ENCODE measurements around the gene PIP5K1B. TPM values are rescaled to one million over a fixed set of nuclear protein-coding genes. Genes with fewer than 3 reads are reported as not detected.

The PIP5K1B gene
- total RNA-seq, 2 experiments from 2014 or later: 3.8 to 10.7 TPM

GRCh38 chr9:68747043-68747533 is 42.0 kb downstream of the PIP5K1B start:
- no peak overlapping the region for H3K4me2 ChIP-seq (ENCODE audit: low read length)
- TF ChIP-seq CTCF (conservative IDR thresholded peaks at IDR 0.05; ENCODE audit: low read length): no peak
- TF ChIP-seq EZH2phosphoT487 (IDR thresholded peaks at IDR 0.05; ENCODE audit: borderline replicate concordance, low read depth, low read length): no peak
- no peak overlapping the region for H2AFZ ChIP-seq (ENCODE audit: low read length)
- no peaks in the 10 kb centered on the region for H3K4me1 ChIP-seq (ENCODE audit: insufficient read depth, low read length, poor library complexity, severe bottlenecking)
- no peaks in the 10 kb centered on the region for H3K79me2 ChIP-seq (ENCODE audit: insufficient read depth, low read depth, low read length)
- ChIA-PET CTCF (ENCODE audit: unreplicated experiment) (no interaction called here), POLR2A (interaction anchor here (0.6 kb wide), 1 partner anchor 337 kb away, joined by 3 read pairs; no protein-coding TSS in a partner anchor)
- H3K4me3 ChIP-seq (ENCODE audit: low read depth, low read length, poor library complexity, severe bottlenecking): no peak overlapping the region
- no TSS peak for BruUV-seq (replicated peaks)
- H3K9me2 ChIP-seq (ENCODE audit: insufficient read depth, low read length): no peaks in the 10 kb centered on the region
- H3K27ac ChIP-seq (ENCODE audit: low read depth, low read length, poor library complexity, severe bottlenecking): no peak overlapping the region
- no peak for DNase-seq (ENCODE audit: low spot score)
- no peaks in the 10 kb centered on the region for H3K36me3 ChIP-seq (ENCODE audit: insufficient read depth, low read length)
- H4K20me1 ChIP-seq (ENCODE audit: insufficient read depth, low read length): no peaks in the 10 kb centered on the region
- intact Hi-C loops (cut with micrococcal nuclease; ENCODE audit: unreplicated experiment): no loop called here
- H3K9me3 ChIP-seq (ENCODE audit: low read length): no peaks in the 10 kb centered on the region

GRCh38 chr9:68749135-68749534 is 44.1 kb downstream of the PIP5K1B start:
- no TSS peak for BruUV-seq (replicated peaks)
- no peaks in the 10 kb centered on the region for H3K4me1 ChIP-seq (ENCODE audit: insufficient read depth, low read length, poor library complexity, severe bottlenecking)
- no peak overlapping the region for H3K4me3 ChIP-seq (ENCODE audit: low read depth, low read length, poor library complexity, severe bottlenecking)
- H3K79me2 ChIP-seq (ENCODE audit: insufficient read depth, low read depth, low read length): no peaks in the 10 kb centered on the region
- POLR2A ChIA-PET: no interaction called here
- no peaks in the 10 kb centered on the region for H4K20me1 ChIP-seq (ENCODE audit: insufficient read depth, low read length)
- no peak for DNase-seq (ENCODE audit: low spot score)
- CTCF ChIA-PET (ENCODE audit: unreplicated experiment): no interaction called here
- no peak for TF ChIP-seq EZH2phosphoT487 (IDR thresholded peaks at IDR 0.05; ENCODE audit: borderline replicate concordance, low read depth, low read length)
- TF ChIP-seq CTCF (conservative IDR thresholded peaks at IDR 0.05; ENCODE audit: low read length): no peak
- no peak overlapping the region for H2AFZ ChIP-seq (ENCODE audit: low read length)
- H3K9me2 ChIP-seq (ENCODE audit: insufficient read depth, low read length): no peaks in the 10 kb centered on the region
- intact Hi-C loops (cut with micrococcal nuclease; ENCODE audit: unreplicated experiment): no loop called here
- no peaks in the 10 kb centered on the region for H3K9me3 ChIP-seq (ENCODE audit: low read length)
- no peak overlapping the region for H3K4me2 ChIP-seq (ENCODE audit: low read length)
- H3K36me3 ChIP-seq (ENCODE audit: insufficient read depth, low read length): no peaks in the 10 kb centered on the region
- H3K27ac ChIP-seq (ENCODE audit: low read depth, low read length, poor library complexity, severe bottlenecking): no peak overlapping the region

GRCh38 chr9:68749579-68750159 is 44.6 kb downstream of the PIP5K1B start:
- TF ChIP-seq CTCF (conservative IDR thresholded peaks at IDR 0.05; ENCODE audit: low read length) (no peak), EZH2phosphoT487 (IDR thresholded peaks at IDR 0.05; ENCODE audit: borderline replicate concordance, low read depth, low read length) (no peak)
- Histone ChIP-seq H3K27ac (ENCODE audit: low read depth, low read length, poor library complexity, severe bottlenecking) (no peak overlapping the region), H4K20me1 (ENCODE audit: insufficient read depth, low read length) (no peaks in the 10 kb centered on the region), H2AFZ (ENCODE audit: low read length) (no peak overlapping the region), H3K9me3 (ENCODE audit: low read length) (no peaks in the 10 kb centered on the region), H3K4me3 (ENCODE audit: low read depth, low read length, poor library complexity, severe bottlenecking) (no peak overlapping the region), H3K9me2 (ENCODE audit: insufficient read depth, low read length) (no peaks in the 10 kb centered on the region), H3K36me3 (ENCODE audit: insufficient read depth, low read length) (no peaks in the 10 kb centered on the region), H3K79me2 (ENCODE audit: insufficient read depth, low read depth, low read length) (no peaks in the 10 kb centered on the region), H3K4me2 (ENCODE audit: low read length) (no peak overlapping the region), H3K4me1 (ENCODE audit: insufficient read depth, low read length, poor library complexity, severe bottlenecking) (no peaks in the 10 kb centered on the region)
- POLR2A ChIA-PET: no interaction called here
- BruUV-seq (replicated peaks): no TSS peak
- intact Hi-C loops (cut with micrococcal nuclease; ENCODE audit: unreplicated experiment): no loop called here
- no peak for DNase-seq (ENCODE audit: low spot score)
- CTCF ChIA-PET (ENCODE audit: unreplicated experiment): no interaction called here

Measured in OCI-LY7 (cell line).